HL-60 (cell line): ENCODE results near the gene NRP2.

ENCODE experiments used
- CTCF ChIP-seq: IDR thresholded peaks from one replicate; pipeline ENCODE4 v1.5.1; 2011; ENCODE audit warnings: low read length, control low read depth, inconsistent platforms; ENCODE audit not compliant: insufficient read depth
- GABPA ChIP-seq: IDR thresholded peaks from 2 replicates; pipeline ENCODE4 v1.6.1; 2012; ENCODE audit warnings: low read depth
- POLR2AphosphoS5 ChIP-seq: IDR thresholded peaks from 2 replicates; pipeline ENCODE4 v1.6.1; 2012; ENCODE audit warnings: low read depth
- REST ChIP-seq: IDR thresholded peaks from 2 replicates; pipeline ENCODE4 v1.6.1; 2012; ENCODE audit warnings: low read depth; ENCODE audit not compliant: insufficient replicate concordance
- SPI1 ChIP-seq: IDR thresholded peaks from 2 replicates; pipeline ENCODE4 v1.6.1; 2012; ENCODE audit warnings: low read depth, mild to moderate bottlenecking, borderline replicate concordance

GRCh38 chr2:205683502-205684367 is 1.4 kb downstream of the NRP2 start:
- TF ChIP-seq CTCF (no peak), POLR2AphosphoS5 (no peak), SPI1 (no peak), GABPA (no peak), REST (no peak)
